Activated naive CD8-positive, alpha-beta T cell (primary cell): ENCODE measurements around the gene KIAA1217.

Source experiments
- H3K27ac Mint-ChIP-seq: one replicate; pipeline ENCODE4 v1.8.0; 2021; ENCODE audit warnings: mixed read lengths
- H3K27me3 Mint-ChIP-seq: one replicate; pipeline ENCODE4 v1.8.0; 2021; ENCODE audit warnings: mixed read lengths
- H3K36me3 Mint-ChIP-seq: one replicate; pipeline ENCODE4 v1.8.0; 2021; ENCODE audit warnings: mixed read lengths
- H3K4me1 Mint-ChIP-seq: one replicate; pipeline ENCODE4 v1.8.0; 2021; ENCODE audit warnings: low read depth, mixed read lengths
- H3K4me3 Mint-ChIP-seq: one replicate; pipeline ENCODE4 v1.8.0; 2021; ENCODE audit warnings: mild to moderate bottlenecking, mixed read lengths
- H3K9me3 Mint-ChIP-seq: one replicate; pipeline ENCODE4 v1.8.0; 2021; ENCODE audit warnings: low read depth, mixed read lengths

The KIAA1217 gene

DNA sequence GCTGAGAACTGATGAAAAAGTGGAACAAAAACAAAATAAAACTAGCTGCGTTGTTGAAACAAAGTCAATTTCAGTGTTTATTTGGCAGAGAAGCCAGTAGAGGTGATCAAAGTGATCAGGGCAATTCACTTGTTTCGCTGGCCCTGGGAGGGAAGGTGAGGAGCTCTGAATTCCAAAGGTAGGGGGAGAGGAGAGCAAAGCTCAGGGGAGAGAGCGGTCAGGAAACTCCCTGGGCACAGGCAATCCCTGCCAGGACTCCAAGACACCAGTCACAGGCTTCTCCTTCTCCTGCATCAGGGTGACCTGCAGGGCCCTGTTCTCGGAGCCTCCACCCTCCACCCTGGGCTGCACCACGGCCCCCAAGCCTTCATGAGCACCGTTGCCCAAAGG lies 6.8 kb upstream of the KIAA1217 start:
- Mint-ChIP-seq H3K4me1 (no peaks in the 10 kb centered on the region), H3K27me3 (peaks cover 14% of the 10 kb centered on the region), H3K9me3 (no peaks in the 10 kb centered on the region), H3K27ac (no peak overlapping the region), H3K36me3 (no peaks in the 10 kb centered on the region), H3K4me3 (no peak overlapping the region)

GRCh38 chr10:24205821-24206220 lies 3.1 kb upstream of the KIAA1217 start:
- H3K36me3 Mint-ChIP-seq: no peaks in the 10 kb centered on the region
- peaks cover 23% of the 10 kb centered on the region for H3K4me1 Mint-ChIP-seq
- H3K4me3 Mint-ChIP-seq: no peak overlapping the region
- H3K9me3 Mint-ChIP-seq: no peaks in the 10 kb centered on the region
- H3K27ac Mint-ChIP-seq: no peak overlapping the region
- H3K27me3 Mint-ChIP-seq: peaks cover 29% of the 10 kb centered on the region

- no peak overlapping the region for H3K4me3 Mint-ChIP-seq
- no peak overlapping the region for H3K27ac Mint-ChIP-seq
- H3K4me1 Mint-ChIP-seq: peaks cover 23% of the 10 kb centered on the region
- H3K27me3 Mint-ChIP-seq: peaks cover 32% of the 10 kb centered on the region
- H3K36me3 Mint-ChIP-seq: no peaks in the 10 kb centered on the region
- no peaks in the 10 kb centered on the region for H3K9me3 Mint-ChIP-seq
Observed at GRCh38 chr10:24206334-24206733, 2.6 kb upstream of the KIAA1217 start.

GRCh38 chr10:24206926-24207325 lies 2.0 kb upstream of the KIAA1217 start:
- H3K4me3 Mint-ChIP-seq: no peak overlapping the region
- no peaks in the 10 kb centered on the region for H3K9me3 Mint-ChIP-seq
- H3K4me1 Mint-ChIP-seq: peaks cover 23% of the 10 kb centered on the region
- H3K27ac Mint-ChIP-seq: no peak overlapping the region
- peaks cover 34% of the 10 kb centered on the region for H3K27me3 Mint-ChIP-seq
- no peaks in the 10 kb centered on the region for H3K36me3 Mint-ChIP-seq

DNA sequence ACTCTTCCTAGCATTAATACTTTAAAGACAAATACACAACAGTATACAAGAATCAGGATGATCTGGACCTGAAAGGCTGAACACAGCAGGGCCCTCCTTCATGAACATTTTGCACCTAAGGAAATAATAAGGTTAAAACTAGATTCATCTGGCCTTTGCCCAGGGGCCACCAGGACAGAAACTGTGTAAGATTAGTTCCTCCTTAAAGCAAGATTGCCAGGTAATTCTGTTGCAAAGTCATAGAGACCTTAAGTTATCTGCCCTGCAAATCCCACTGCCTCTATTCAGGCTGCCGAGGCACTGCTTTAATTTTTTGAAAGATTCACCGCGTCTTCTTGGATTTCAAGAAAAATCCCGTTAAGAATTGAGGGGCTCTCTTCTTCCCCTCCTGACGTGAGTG lies 1.6 kb upstream of the KIAA1217 start:
- H3K27ac Mint-ChIP-seq: no peak overlapping the region
- H3K27me3 Mint-ChIP-seq: peaks cover 35% of the 10 kb centered on the region
- peaks cover 23% of the 10 kb centered on the region for H3K4me1 Mint-ChIP-seq
- no peak overlapping the region for H3K4me3 Mint-ChIP-seq
- H3K9me3 Mint-ChIP-seq: no peaks in the 10 kb centered on the region
- H3K36me3 Mint-ChIP-seq: no peaks in the 10 kb centered on the region

GRCh38 chr10:24207781-24208611 lies 942 bp upstream of the KIAA1217 start:
- H3K27me3 Mint-ChIP-seq: peaks cover 33% of the 10 kb centered on the region
- peak overlapping the region; percentile 66 for H3K27ac Mint-ChIP-seq
- peak overlapping the region; percentile 66 for H3K4me3 Mint-ChIP-seq
- H3K4me1 Mint-ChIP-seq: peaks cover 23% of the 10 kb centered on the region
- H3K36me3 Mint-ChIP-seq: no peaks in the 10 kb centered on the region
- no peaks in the 10 kb centered on the region for H3K9me3 Mint-ChIP-seq

DNA sequence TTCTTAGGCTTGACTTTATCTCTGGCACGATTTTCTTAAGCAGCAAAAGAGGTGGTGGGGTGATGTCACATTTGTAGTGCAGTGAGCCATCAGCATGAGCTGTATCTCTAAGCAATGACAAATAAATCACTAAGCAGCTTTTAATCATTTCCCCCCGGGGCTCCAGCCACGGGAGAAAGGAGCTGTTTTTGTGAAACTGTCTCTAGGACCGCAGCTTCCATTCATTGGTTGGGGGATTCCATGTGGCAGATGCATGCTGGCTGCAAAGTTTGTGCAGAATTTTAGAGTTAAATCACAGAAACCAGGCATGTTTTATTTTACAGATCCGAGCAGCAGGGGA lies 464 bp downstream of the KIAA1217 start:
- H3K4me3 Mint-ChIP-seq: peak overlapping the region; percentile 79
- H3K27me3 Mint-ChIP-seq: peaks cover 31% of the 10 kb centered on the region
- no peaks in the 10 kb centered on the region for H3K9me3 Mint-ChIP-seq
- H3K4me1 Mint-ChIP-seq: peaks cover 23% of the 10 kb centered on the region
- H3K27ac Mint-ChIP-seq: peak overlapping the region; percentile 85
- no peaks in the 10 kb centered on the region for H3K36me3 Mint-ChIP-seq

GRCh38 chr10:24209946-24210491 lies 1.1 kb downstream of the KIAA1217 start:
- Mint-ChIP-seq H3K27me3 (peaks cover 31% of the 10 kb centered on the region), H3K9me3 (no peaks in the 10 kb centered on the region), H3K4me3 (peak overlapping the region; percentile 79), H3K4me1 (peaks cover 23% of the 10 kb centered on the region), H3K27ac (peak overlapping the region; percentile 85), H3K36me3 (no peaks in the 10 kb centered on the region)

DNA sequence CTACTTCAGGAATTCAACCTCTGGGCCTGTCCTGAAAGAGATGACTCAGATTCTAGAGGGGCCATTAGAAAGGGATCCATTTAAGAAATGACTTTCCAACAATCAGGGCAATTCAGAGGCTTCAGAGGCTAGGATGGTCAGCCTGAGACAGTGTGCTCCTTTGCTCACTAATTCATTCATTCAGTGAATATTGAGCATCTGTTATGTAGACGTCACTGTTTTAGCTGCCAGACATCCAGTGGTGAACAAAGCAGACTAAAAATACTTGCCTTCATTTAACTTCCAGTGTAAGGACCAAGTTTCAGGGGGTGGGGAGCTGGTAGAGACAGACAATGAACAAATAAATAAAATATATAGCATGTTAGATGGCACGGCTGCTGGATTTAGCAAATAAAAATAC lies 1.6 kb downstream of the KIAA1217 start:
- H3K4me3 Mint-ChIP-seq: no peak overlapping the region
- H3K4me1 Mint-ChIP-seq: peaks cover 23% of the 10 kb centered on the region
- peak overlapping the region; percentile 56 for H3K27ac Mint-ChIP-seq
- H3K36me3 Mint-ChIP-seq: no peaks in the 10 kb centered on the region
- no peaks in the 10 kb centered on the region for H3K9me3 Mint-ChIP-seq
- peaks cover 31% of the 10 kb centered on the region for H3K27me3 Mint-ChIP-seq

DNA sequence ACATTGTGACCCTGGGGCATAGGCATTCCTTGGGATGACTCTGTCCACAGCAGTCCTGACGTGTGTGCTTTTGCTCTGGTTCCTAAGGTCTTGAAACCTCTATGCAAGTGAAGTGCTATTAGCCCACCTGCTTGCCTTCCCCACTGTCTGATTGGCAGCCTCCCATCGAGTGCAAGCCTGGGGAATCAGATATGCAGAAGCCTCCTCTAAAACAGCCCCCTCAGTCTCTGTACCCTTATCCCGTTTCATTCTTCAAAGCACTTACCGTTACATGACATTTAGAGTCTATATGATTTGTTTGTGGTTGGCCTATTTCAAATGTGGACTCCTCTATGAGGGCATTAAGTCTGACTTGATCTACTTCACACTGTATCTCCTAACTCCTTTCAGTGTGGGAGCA lies 4.3 kb downstream of the KIAA1217 start:
- Mint-ChIP-seq H3K36me3 (no peaks in the 10 kb centered on the region), H3K27ac (no peak overlapping the region), H3K4me1 (peaks cover 20% of the 10 kb centered on the region), H3K9me3 (no peaks in the 10 kb centered on the region), H3K27me3 (peaks cover 17% of the 10 kb centered on the region), H3K4me3 (no peak overlapping the region)

- H3K27ac Mint-ChIP-seq: no peak overlapping the region
- peaks cover 17% of the 10 kb centered on the region for H3K27me3 Mint-ChIP-seq
- peaks cover 15% of the 10 kb centered on the region for H3K4me1 Mint-ChIP-seq
- H3K4me3 Mint-ChIP-seq: no peak overlapping the region
- no peaks in the 10 kb centered on the region for H3K9me3 Mint-ChIP-seq
- no peaks in the 10 kb centered on the region for H3K36me3 Mint-ChIP-seq
Observed at GRCh38 chr10:24213881-24214280, 4.9 kb downstream of the KIAA1217 start.

DNA sequence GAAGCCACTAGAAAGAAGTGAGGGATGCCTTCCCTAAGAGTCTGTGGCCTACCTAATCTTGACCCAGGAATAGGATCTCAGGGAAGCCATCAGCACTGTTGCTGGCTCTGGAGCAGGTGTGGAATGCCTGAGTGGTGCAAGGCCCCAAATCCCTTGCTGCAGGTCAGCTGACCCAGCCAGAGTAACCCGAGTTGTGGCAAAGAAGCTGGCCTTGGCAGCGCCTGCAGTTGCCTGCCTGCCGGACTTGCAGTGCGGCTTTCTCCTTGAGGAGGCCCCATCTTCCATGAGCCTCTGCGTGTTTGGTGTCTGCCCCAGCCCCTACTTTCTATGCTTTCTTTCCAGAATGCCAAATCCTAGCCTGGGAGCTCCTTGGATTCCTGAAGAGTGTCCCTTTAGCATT lies 5.8 kb downstream of the KIAA1217 start:
- Mint-ChIP-seq H3K36me3 (no peaks in the 10 kb centered on the region), H3K9me3 (no peaks in the 10 kb centered on the region), H3K27ac (no peak overlapping the region), H3K27me3 (peaks cover 12% of the 10 kb centered on the region), H3K4me3 (no peak overlapping the region), H3K4me1 (peaks cover 7% of the 10 kb centered on the region)

GRCh38 chr10:24215196-24215595 lies 6.3 kb downstream of the KIAA1217 start:
- Mint-ChIP-seq H3K27me3 (peaks cover 10% of the 10 kb centered on the region), H3K27ac (no peak overlapping the region), H3K36me3 (no peaks in the 10 kb centered on the region), H3K4me1 (peaks cover 3% of the 10 kb centered on the region), H3K4me3 (no peak overlapping the region), H3K9me3 (no peaks in the 10 kb centered on the region)

DNA sequence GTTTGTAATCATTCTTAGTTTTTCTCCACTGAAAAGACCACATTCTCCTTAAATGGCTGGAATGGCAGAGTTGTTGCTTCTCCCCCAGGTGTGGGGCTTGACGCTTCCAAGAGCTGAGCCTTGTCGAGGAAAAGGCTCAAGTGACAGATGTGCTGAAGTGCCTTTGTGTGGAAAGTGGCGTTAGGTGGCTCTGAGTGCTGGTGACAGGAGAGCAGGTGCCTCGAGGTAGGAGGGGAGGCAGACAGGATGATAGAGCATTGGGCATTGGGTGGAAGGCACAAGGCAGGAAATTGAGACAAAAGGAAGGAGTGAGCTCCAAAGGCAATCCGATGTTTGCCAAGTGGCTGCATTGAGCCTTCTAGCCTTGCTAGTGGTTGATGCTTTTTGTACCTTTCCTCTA lies 6.7 kb downstream of the KIAA1217 start:
- Mint-ChIP-seq H3K27me3 (peaks cover 8% of the 10 kb centered on the region), H3K4me3 (no peak overlapping the region), H3K4me1 (peaks cover under 1% of the 10 kb centered on the region), H3K9me3 (no peaks in the 10 kb centered on the region), H3K36me3 (no peaks in the 10 kb centered on the region), H3K27ac (no peak overlapping the region)

DNA sequence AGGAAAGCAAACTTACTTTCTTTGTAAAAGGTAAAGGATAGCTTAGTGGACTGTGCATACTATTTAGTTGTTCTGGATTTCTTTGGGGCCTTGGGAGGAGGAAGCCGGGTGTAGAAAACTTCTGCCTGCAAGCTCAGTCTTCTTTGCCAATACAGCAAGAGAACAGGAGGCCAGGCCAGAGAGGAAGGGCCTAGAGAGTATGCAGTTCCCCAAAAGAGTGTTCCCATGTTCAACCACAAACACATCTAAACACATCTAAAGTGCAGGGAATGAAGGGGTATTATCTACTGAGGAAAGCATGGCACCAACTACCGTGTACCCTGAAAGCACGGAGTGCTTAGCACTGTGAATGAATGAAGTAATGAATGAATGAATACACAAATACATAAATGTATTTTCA lies 11.0 kb downstream of the KIAA1217 start:
- no peaks in the 10 kb centered on the region for H3K36me3 Mint-ChIP-seq
- H3K27ac Mint-ChIP-seq: no peak overlapping the region
- no peaks in the 10 kb centered on the region for H3K4me1 Mint-ChIP-seq
- H3K9me3 Mint-ChIP-seq: no peaks in the 10 kb centered on the region
- no peaks in the 10 kb centered on the region for H3K27me3 Mint-ChIP-seq
- H3K4me3 Mint-ChIP-seq: no peak overlapping the region

- Mint-ChIP-seq H3K4me3 (no peak overlapping the region), H3K27ac (no peak overlapping the region), H3K36me3 (no peaks in the 10 kb centered on the region), H3K27me3 (peaks cover 2% of the 10 kb centered on the region), H3K9me3 (no peaks in the 10 kb centered on the region), H3K4me1 (no peaks in the 10 kb centered on the region)
Observed at GRCh38 chr10:24223341-24223740, 14.4 kb downstream of the KIAA1217 start.
